ENCODE results near the gene FAM50B. TPM values are rescaled to one million over a fixed set of nuclear protein-coding genes. Genes with fewer than 3 reads are reported as not detected.

The FAM50B gene
- total and polyA plus RNA-seq, 2 of the 13 experiments (the other 11 are each of a cell fraction or from before 2014, with no cell fraction given): 0.05 TPM; not detected in 1

GRCh38 chr6:3871515-3871914 is 22.3 kb downstream of the FAM50B start (continued):
- TF ChIP-seq MTERF4 (CRISPR knock-in tag; IDR thresholded peaks at IDR 0.05): no peak
- no peak for TF ChIP-seq ZNF768 (CRISPR knock-in tag; IDR thresholded peaks at IDR 0.05)
- TF ChIP-seq CREB3 (CRISPR knock-in tag; IDR thresholded peaks at IDR 0.05): no peak
- TF ChIP-seq THAP8 (CRISPR knock-in tag; IDR thresholded peaks at IDR 0.05; ENCODE audit: borderline replicate concordance): no peak
- no peak for TF ChIP-seq PAF1 (CRISPR knock-in tag; IDR thresholded peaks at IDR 0.05)
- no peak for TF ChIP-seq ZGPAT (CRISPR knock-in tag; IDR thresholded peaks at IDR 0.05)
- no peak for TF ChIP-seq MNT (IDR thresholded peaks at IDR 0.05)
- TF ChIP-seq HMG20A (CRISPR knock-in tag; IDR thresholded peaks at IDR 0.05; ENCODE audit: borderline replicate concordance): peak; percentile 77; the same call in 1 of the 2 replicates
- no peak for TF ChIP-seq ZFY (CRISPR knock-in tag; IDR thresholded peaks at IDR 0.05)
- no peak for TF ChIP-seq ZFX (CRISPR knock-in tag; IDR thresholded peaks at IDR 0.05; ENCODE audit: low read depth)
- no peak for TF ChIP-seq ZNF12 (CRISPR knock-in tag; IDR thresholded peaks at IDR 0.05)
- TF ChIP-seq AKNA (CRISPR knock-in tag; IDR thresholded peaks at IDR 0.05; ENCODE audit: borderline replicate concordance): no peak
- TF ChIP-seq HNRNPL (IDR thresholded peaks at IDR 0.05; ENCODE audit: low read depth, low read length): no peak
- 0 out of 2 replicates have a peak, but pooled peaks have one; percentile 17 for TF ChIP-seq FOXP4 (CRISPR knock-in tag; IDR thresholded peaks at IDR 0.05)
- peak; percentile 88 for TF ChIP-seq GATAD2A (CRISPR knock-in tag; IDR thresholded peaks at IDR 0.05)
- no peak for TF ChIP-seq PHB2 (IDR thresholded peaks at IDR 0.05; ENCODE audit: partially characterized antibody)
- no peak for TF ChIP-seq KDM2A (CRISPR knock-in tag; IDR thresholded peaks at IDR 0.05; ENCODE audit: borderline replicate concordance, low read depth)
- no peak for TF ChIP-seq SNAI1 (CRISPR knock-in tag; IDR thresholded peaks at IDR 0.05; ENCODE audit: borderline replicate concordance)
- no peak for TF ChIP-seq MXD4 (CRISPR knock-in tag; IDR thresholded peaks at IDR 0.05)

All from HepG2 (cell line).